ENCODE data around the gene SLC52A3.

SLC52A3 gene

DNA sequence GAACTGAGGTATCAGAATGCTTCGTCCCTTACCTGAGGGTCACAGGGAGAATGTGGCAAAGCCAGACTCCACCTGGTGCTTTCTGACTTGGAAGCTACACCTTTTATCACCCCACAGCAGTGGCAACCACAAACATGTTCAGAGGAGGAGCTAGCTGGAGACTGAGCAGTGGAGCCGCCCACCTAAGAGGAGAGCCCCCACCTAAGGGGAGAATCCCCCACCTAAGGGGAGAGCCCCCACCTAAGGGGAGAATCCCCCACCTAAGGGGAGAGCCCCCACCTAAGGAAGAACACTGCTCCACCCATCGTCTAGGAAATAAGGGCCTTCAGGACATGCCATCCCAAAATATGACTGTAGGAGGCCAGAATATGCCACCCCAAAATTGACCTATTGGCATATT is 4.0 kb downstream of the SLC52A3 start:
- no peak for DNase-seq

- no peak for DNase-seq
Measured at GRCh38 chr20:761418-762381, 6.6 kb downstream of the SLC52A3 start.

DNA sequence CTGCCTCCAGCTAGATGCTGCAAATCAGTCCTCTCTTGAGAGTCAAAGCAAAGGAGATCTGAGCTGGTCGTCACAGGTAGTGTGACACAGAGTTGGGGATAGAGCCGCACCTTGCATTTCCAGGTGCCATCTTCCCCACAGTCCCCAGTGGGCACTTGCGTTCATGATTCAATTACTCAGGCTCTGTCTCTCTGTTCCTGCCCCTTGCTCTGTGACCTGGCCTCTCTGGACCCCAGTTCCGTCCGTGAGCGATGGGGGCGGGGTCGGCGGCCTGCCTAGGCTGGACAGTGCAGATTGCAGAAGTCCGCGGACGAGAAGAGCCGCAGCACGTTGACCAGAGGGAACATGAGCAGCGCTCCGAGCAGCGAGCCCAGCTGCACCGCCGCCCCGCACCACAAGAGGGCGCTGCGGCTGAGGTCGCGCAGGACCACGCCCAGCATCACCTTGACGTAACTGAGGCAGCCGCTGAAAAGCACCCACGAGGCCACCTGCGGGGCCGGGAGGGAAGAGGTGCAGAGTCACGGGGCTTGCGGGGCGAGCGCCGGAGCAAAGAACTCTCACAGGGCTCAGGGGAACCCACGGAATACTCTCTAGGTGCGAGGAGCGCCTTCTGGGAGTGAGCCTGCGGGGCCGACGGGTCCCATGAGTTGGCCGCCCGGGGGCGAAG is 7.4 kb downstream of the SLC52A3 start:
- DNase-seq: peak; percentile 12

- no peak for DNase-seq
Measured at GRCh38 chr20:757506-757905, 10.8 kb downstream of the SLC52A3 start.

- no peak for DNase-seq
Measured at GRCh38 chr20:755941-756340, 12.4 kb downstream of the SLC52A3 start.

DNA sequence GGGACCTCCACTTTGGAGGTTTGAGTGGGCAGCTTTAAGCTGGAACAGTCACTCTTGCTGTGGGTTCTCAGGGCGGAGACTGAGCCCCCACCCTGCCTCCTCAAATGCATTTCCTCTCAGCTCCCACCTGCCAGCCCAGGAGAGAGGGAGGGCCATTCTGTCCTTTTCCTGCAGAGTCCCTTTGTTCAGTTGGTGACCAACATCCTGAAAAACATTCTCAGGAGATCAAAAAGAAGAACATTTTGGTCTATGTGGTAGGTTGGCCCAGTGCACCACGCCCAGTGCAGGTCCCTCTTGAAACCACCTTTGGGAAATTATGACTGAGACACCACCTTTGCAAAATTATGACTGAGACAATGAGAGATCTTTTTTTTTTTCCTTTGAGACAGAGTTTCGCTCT is 13.4 kb downstream of the SLC52A3 start:
- no peak for DNase-seq

DNA sequence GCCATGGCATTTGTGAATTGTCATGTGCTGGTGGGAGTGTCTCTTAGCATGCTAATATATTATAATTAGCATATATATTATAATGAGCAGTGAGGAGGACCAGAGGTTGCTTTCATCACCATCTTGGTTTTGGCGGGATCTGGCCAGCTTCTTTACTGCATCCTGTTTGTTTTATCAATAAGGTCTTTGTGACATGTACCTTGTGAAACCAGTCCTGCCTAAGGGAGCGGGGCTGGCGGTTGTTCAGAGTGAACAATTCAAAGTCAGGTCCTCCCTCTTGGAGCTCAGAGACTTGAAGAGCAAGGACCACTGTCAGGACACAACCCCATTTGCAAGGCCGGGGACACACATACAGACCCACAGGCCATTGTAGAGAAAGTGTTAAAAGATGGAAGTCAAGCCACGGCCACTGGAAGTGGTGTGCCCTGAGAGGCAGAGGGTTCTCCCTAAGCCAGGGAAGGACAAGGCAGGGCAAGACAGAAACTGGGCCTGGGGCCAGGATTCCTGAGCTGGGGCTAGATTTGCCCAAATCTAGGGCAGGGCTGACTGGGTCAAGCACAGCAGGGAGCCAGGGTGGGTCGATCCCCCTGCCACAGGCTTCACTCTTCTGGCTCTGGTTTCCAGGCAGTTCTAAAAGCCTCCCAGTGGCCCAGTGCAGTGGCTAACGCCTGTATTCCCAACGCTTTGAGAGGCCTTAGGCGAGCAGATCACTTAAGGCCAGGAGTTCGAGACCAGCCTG is 14.2 kb downstream of the SLC52A3 start:
- no peak for DNase-seq

DNA sequence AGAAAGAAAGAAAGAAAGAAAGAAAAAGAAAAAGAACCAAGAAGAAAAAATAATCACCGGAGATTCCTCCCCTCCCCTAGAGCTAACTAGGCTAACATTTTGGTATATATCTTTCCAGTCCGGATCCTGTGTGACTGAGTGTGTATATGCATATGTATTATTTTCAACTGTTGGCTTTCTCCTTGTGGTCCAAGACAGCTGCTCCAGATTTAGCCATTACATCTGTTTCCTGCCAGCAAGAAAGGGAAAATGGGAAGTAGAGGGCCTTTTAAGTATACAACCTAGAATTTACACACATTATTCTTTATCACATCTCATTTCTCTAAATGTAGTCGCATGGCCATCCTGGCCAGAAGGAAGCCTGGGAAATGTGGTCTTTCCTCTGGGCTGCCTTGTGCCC is 15.2 kb downstream of the SLC52A3 start:
- DNase-seq: no peak

DNA sequence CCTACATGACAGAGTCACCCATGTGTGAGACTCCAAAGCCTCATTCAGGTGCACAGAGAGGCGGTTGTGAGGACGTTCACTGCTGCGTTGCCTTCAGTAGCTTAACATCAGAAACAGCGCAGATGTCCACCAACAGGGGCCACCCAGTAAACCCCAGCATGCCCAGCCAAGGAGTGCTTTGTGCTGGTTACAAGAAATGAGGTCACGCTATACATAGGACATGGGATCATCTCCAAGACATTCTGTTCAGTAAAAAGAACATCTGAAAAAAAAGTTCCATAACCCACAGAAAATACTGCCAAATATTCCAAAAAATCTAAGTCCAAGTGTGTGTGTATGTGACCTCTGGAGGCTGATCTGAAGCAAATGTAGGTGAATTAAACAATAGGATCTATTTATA is 16.0 kb downstream of the SLC52A3 start:
- no peak for DNase-seq

DNA sequence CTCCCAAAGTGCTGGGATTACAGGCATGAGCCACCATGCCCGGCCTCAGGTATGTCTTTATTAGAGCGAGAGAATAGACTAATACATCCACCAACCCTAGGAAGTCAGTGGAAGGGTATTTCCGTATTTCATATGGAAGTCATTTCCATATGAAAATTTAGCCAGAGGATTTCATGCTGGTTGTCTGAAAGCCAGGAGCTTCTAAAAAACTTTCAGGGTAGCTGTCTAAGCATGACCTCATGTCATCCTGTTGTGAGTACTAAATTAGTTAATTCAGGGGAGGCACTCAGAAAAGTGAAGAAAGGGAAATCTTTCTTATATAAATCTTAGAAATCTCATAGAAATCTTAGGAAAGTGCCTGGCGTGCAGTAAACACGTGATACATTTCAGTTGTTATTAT is 16.5 kb downstream of the SLC52A3 start:
- no peak for DNase-seq

- DNase-seq: no peak
Measured at GRCh38 chr20:750801-751200, 17.5 kb downstream of the SLC52A3 start.

GRCh38 chr20:745683-746301 is 22.5 kb downstream of the SLC52A3 start:
- DNase-seq: no peak

- no peak for DNase-seq
Measured at GRCh38 chr20:742156-742555, 26.1 kb downstream of the SLC52A3 start.

- DNase-seq: no peak
Measured at GRCh38 chr20:741620-742019, 26.7 kb downstream of the SLC52A3 start.

- no peak for DNase-seq
Measured at GRCh38 chr20:740162-740561, 28.1 kb downstream of the SLC52A3 start.

DNA sequence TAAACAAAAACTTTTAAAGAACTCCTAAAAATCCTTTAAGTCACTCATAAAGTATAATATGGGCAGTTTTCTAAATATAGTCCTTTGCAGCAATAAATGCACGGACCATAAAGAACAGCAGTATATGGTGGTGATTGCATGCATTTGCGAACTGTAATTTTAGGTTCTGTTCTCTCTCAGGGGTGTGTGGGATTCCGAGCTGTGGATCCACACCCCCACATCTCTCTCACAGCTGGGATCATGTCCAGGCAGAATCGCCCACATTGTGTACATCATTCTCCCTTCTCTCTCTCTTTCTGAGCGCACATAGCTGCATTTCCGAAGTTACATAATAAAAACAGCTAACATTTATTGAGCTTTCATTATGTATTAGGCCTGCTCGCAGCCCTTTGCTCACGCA is 28.6 kb downstream of the SLC52A3 start:
- DNase-seq: no peak

- DNase-seq: no peak
Measured at GRCh38 chr20:733861-734260, 34.4 kb downstream of the SLC52A3 start.

- DNase-seq: no peak
Measured at GRCh38 chr20:732727-733126, 35.6 kb downstream of the SLC52A3 start.

GRCh38 chr20:731891-732560 is 36.3 kb downstream of the SLC52A3 start:
- no peak for DNase-seq

DNA sequence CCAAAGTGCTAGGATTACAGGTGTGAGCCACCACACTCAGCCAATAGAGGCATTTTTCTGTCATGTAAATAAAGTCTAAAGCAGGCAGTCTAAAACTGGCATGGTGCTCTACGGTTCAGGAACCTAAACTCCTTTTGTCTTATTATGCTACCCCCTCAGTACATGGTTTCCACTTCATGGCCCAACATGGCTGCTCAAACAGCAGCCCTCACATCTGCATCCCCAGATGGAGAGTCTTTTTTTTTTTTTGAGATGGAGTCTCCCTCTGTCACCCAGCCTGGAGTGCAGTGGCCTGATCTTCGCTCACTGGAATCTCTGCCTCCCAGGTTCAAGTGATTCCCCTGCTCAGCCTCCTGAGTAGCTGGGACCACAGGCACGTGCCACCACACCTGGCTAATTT is 38.3 kb downstream of the SLC52A3 start:
- DNase-seq: no peak

DNA sequence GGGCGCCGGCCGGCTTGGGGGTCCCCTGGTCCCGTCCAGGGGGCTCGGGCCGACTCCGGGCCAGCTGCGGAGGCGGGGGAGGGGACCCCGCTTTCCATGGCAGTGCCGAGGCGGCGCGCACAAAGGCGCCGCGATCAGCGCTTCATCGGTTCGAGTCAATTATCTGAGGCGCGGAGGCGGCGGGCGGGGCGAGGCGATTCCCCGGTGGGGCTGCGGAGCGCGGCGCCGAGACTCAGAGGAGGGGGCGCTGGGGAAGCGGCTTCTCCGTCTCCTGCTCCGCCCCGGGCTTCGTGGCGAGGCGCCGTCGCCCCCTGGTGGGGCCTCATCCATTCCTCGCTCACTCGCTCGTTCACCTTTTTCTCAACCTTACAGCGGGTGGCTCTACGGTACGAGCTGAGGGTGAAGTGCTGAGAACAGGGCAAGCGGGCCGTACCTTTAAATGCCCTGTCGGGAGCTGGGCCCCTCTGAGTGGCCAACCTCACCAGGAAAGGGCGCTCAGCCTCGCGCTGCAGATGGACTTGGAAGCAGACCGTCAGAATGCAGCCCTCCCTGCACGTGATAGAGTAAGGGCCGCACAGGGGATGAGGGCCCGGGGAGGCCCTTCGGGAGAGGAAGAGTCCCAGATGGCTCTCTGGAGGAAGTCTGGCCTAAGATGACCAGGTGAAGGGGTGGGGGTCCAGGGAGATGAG is 39.9 kb downstream of the SLC52A3 start:
- peak; percentile 51 for DNase-seq

DNA sequence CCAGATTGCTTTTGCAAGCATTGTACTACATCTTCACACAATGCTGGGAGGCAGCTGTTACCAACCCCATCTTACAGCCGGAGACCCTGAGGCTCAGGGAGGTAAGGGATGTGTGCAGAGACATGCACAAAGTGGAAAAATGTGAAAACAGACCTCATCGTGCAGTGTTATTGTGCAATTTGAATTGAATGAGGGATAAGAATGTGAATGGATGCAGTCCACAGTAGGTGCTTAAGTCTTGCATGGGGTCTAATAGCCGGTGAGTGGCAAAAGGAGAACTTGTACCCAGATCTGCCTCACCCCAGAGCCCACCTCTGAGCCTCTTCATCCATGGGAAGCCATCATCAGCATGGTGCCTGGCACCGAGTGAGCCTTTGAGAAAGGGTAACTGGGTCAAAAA is 42.1 kb downstream of the SLC52A3 start:
- no peak for DNase-seq

All from activated naive CD4-positive, alpha-beta T cell treated with Interleukin-2 at 50 U/mL for 16 hours (primary cell).